Neural crest cell (in vitro differentiated cells): ENCODE data around the gene RNF25. TPM values are rescaled to one million over a fixed set of nuclear protein-coding genes. Genes with fewer than 3 reads are reported as not detected.

Experiments
- DNase-seq: peaks from one replicate; pipeline ENCODE4 v3.0.0; 2021; ENCODE audit warnings: low read depth, mixed read lengths, low spot score
- H3K27ac Mint-ChIP-seq: one replicate; pipeline ENCODE4 v1.8.0; 2021; ENCODE audit warnings: mild to moderate bottlenecking, mixed read lengths; ENCODE audit not compliant: unreplicated experiment
- H3K27me3 Mint-ChIP-seq: 2 replicates; pipeline ENCODE4 v1.8.0; 2021; ENCODE audit warnings: low read depth, mild to moderate bottlenecking, mixed read lengths
- H3K36me3 Mint-ChIP-seq: 2 replicates; pipeline ENCODE4 v1.8.0; 2021; ENCODE audit warnings: low read depth, mild to moderate bottlenecking, mixed read lengths
- H3K4me1 Mint-ChIP-seq: 2 replicates; pipeline ENCODE4 v1.8.0; 2021; ENCODE audit warnings: mixed read lengths
- H3K4me3 Mint-ChIP-seq: one replicate; pipeline ENCODE4 v1.8.0; 2021; ENCODE audit warnings: mild to moderate bottlenecking, mixed read lengths
- H3K9me3 Mint-ChIP-seq: 2 replicates; pipeline ENCODE4 v1.8.0; 2021; ENCODE audit warnings: mixed read lengths
- CTCF ChIP-seq: fragments of 200-600 bp; sonication (generic); conservative IDR thresholded peaks from 2 replicates; pipeline ENCODE4 v1.5.0; 2021; ENCODE audit warnings: antibody characterized with exemption, mild to moderate bottlenecking
- total RNA-seq: library from RNA; stranded (reverse); gene quantifications from 2 replicates; pipeline ENCODE4 v1.2.1, GENCODE V29; 2021

RNF25 gene
- total RNA-seq, 1 donor from 2014 or later, result 39.2 TPM

GRCh38 chr2:218680061-218680460 lies 8.3 kb upstream of the RNF25 start:
- H3K36me3 Mint-ChIP-seq, result peaks cover 2% of the 10 kb centered on the region
- no peaks in the 10 kb centered on the region for H3K4me1 Mint-ChIP-seq
- no peaks in the 10 kb centered on the region for H3K27me3 Mint-ChIP-seq
- no peak for DNase-seq
- TF ChIP-seq CTCF, result no peak
- H3K9me3 Mint-ChIP-seq, result no peaks in the 10 kb centered on the region
- H3K4me3 Mint-ChIP-seq, result no peak overlapping the region
- H3K27ac Mint-ChIP-seq, result no peak overlapping the region

- Mint-ChIP-seq H3K36me3 (peaks cover 2% of the 10 kb centered on the region), H3K4me3 (no peak overlapping the region), H3K27ac (peak overlapping the region; percentile 2)
Measured at GRCh38 chr2:218679119-218679518, 7.3 kb upstream of the RNF25 start.

GRCh38 chr2:218671097-218671653 lies 627 bp downstream of the RNF25 start:
- peak overlapping the region; percentile 97 for H3K4me3 Mint-ChIP-seq
- H3K9me3 Mint-ChIP-seq, result no peaks in the 10 kb centered on the region
- H3K4me1 Mint-ChIP-seq, result peaks cover 20% of the 10 kb centered on the region
- no peak for TF ChIP-seq CTCF
- H3K27me3 Mint-ChIP-seq, result no peaks in the 10 kb centered on the region
- peak overlapping the region; percentile 99 for H3K27ac Mint-ChIP-seq
- peaks cover 2% of the 10 kb centered on the region for H3K36me3 Mint-ChIP-seq
- no peak for DNase-seq

More at GRCh38 chr2:218679119-218679518, 7.3 kb upstream of the RNF25 start:
- TF ChIP-seq CTCF, result no peak
- H3K27me3 Mint-ChIP-seq, result no peaks in the 10 kb centered on the region
- no peaks in the 10 kb centered on the region for H3K4me1 Mint-ChIP-seq
- no peaks in the 10 kb centered on the region for H3K9me3 Mint-ChIP-seq
- DNase-seq, result no peak

GRCh38 chr2:218664653-218665052 lies 7.1 kb downstream of the RNF25 start:
- no peak for TF ChIP-seq CTCF
- H3K36me3 Mint-ChIP-seq, result peaks cover 9% of the 10 kb centered on the region
- peak overlapping the region; percentile 32 for H3K4me3 Mint-ChIP-seq
- H3K27me3 Mint-ChIP-seq, result no peaks in the 10 kb centered on the region
- no peak for DNase-seq
- H3K9me3 Mint-ChIP-seq, result no peaks in the 10 kb centered on the region
- H3K27ac Mint-ChIP-seq, result no peak overlapping the region
- peaks cover 8% of the 10 kb centered on the region for H3K4me1 Mint-ChIP-seq

GRCh38 chr2:218663901-218664300 lies 7.9 kb downstream of the RNF25 start:
- H3K9me3 Mint-ChIP-seq, result no peaks in the 10 kb centered on the region

More at GRCh38 chr2:218663901-218664300, 7.9 kb downstream of the RNF25 start:
- Mint-ChIP-seq H3K4me3 (peak overlapping the region; percentile 32), H3K36me3 (peaks cover 9% of the 10 kb centered on the region), H3K27ac (no peak overlapping the region), H3K4me1 (peaks cover 13% of the 10 kb centered on the region), H3K27me3 (no peaks in the 10 kb centered on the region)
- no peak for DNase-seq
- TF ChIP-seq CTCF, result no peak
